Erythroblast (primary cell): ENCODE data around the gene CACNA1S.

ENCODE experiments used
- GATA1 ChIP-seq: IDR thresholded peaks from 2 replicates; pipeline ENCODE4 v1.6.1; 2011; ENCODE audit warnings: low read depth, mild to moderate bottlenecking, control low read depth, low read length, moderate library complexity
- POLR2A ChIP-seq: IDR thresholded peaks from 2 replicates; pipeline ENCODE4 v1.6.1; 2011; ENCODE audit warnings: mild to moderate bottlenecking, low read length

DNA sequence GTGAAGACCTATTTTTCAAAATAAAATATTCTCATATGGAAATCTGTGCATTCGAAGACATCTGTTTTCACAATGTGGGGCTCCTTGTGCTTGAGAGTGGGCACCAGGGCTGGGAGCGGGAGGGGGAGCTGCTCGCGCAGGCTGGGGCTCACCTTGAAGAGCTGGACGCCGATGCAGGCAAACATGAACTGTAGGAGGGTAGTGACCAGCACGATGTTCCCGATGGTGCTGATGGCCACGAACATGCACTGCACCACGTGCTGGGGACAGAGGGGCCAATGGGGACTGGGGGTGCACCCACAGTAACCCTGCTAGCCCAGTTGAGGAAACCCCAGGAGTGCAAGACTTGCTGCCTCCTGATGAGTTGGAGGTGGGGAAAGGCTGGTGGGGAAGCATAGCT, 46.5 kb downstream of the CACNA1S start:
- no peak for TF ChIP-seq POLR2A
- TF ChIP-seq GATA1: no peak
